HL-60 (cell line): ENCODE results near the gene TMEM141.

Experiments used
- CTCF ChIP-seq: IDR thresholded peaks from one replicate; pipeline ENCODE4 v1.5.1; 2011; ENCODE audit warnings: low read length, control low read depth, inconsistent platforms; ENCODE audit not compliant: insufficient read depth
- REST ChIP-seq: IDR thresholded peaks from 2 replicates; pipeline ENCODE4 v1.6.1; 2012; ENCODE audit warnings: low read depth; ENCODE audit not compliant: insufficient replicate concordance

- TF ChIP-seq REST (no peak), CTCF (no peak)
These were observed 7.5 kb downstream of the TMEM141 start for GRCh38 chr9:136798708-136799078.
